IMR-90 (cell line): ENCODE results near the gene BHLHA15. TPM values are rescaled to one million over a fixed set of nuclear protein-coding genes. Genes with fewer than 3 reads are reported as not detected.

Source experiments
- ATAC-seq: fragments of 200-7000 bp; cut with Tn5 transposase; 2 replicates; pipeline ENCODE4 v1.9.1; 2020; ENCODE audit warnings: low read depth, mild to moderate bottlenecking, moderate library complexity
- BruUV-seq: library from RNA; stranded (reverse); fragments of 400-500 nt; replicated peaks from 2 replicates; lab custom pipeline; 2021; lab: Mats Ljungman, UMichigan
- CTCF ChIA-PET: fragments of 300-600 bp; formaldehyde crosslinking; extraction: SDS; loops from one replicate; lab custom pipeline; 2021; ENCODE audit warnings: antibody characterized with exemption; lab: Yijun Ruan, JAX
- POLR2A ChIA-PET: fragments of 300-600 bp; sonication (Branson Sonifier 250); formaldehyde crosslinking; loops from one replicate; lab custom pipeline; 2022; ENCODE audit warnings: antibody characterized with exemption; ENCODE audit not compliant: unreplicated experiment; lab: Charles Lee
- DNase-seq: peaks from one replicate; pipeline ENCODE4 v3.0.0; 2013
- H2AFZ ChIP-seq: replicated peaks from 2 replicates; pipeline ENCODE3; 2013; ENCODE audit warnings: low read length, mild to moderate bottlenecking; ENCODE audit not compliant: poor library complexity
- H2AK5ac ChIP-seq: 2 replicates; pipeline ENCODE4 v1.6.1; 2013; ENCODE audit warnings: low read depth, low read length, inconsistent platforms
- H2AK9ac ChIP-seq: replicated peaks from 2 replicates; pipeline ENCODE3; 2013; ENCODE audit warnings: mild to moderate bottlenecking, low read depth, low read length, moderate library complexity; ENCODE audit not compliant: poor library complexity
- H2BK120ac ChIP-seq: 2 replicates; pipeline ENCODE4 v1.6.1; 2013; ENCODE audit warnings: low read depth, low read length, inconsistent platforms
- H2BK15ac ChIP-seq: 3 replicates; pipeline ENCODE4 v1.6.1; 2013; ENCODE audit warnings: low read depth, low read length, inconsistent platforms
- H2BK20ac ChIP-seq: 2 replicates; pipeline ENCODE4 v1.6.1; 2013; ENCODE audit warnings: low read depth, mild to moderate bottlenecking, inconsistent platforms, low read length, moderate library complexity
- H2BK5ac ChIP-seq: 2 replicates; pipeline ENCODE4 v1.6.1; 2013; ENCODE audit warnings: mild to moderate bottlenecking, low read depth, low read length, inconsistent platforms; ENCODE audit not compliant: poor library complexity, severe bottlenecking
- H3K14ac ChIP-seq: replicated peaks from 2 replicates; pipeline ENCODE4 v1.6.1; 2013; ENCODE audit warnings: low read depth, low read length, inconsistent platforms
- H3K18ac ChIP-seq: 2 replicates; pipeline ENCODE4 v1.6.1; 2013; ENCODE audit warnings: low read depth, low read length, control low read depth
- H3K23ac ChIP-seq: 2 replicates; pipeline ENCODE4 v1.6.1; 2013; ENCODE audit warnings: low read depth, low read length, inconsistent platforms
- H3K27ac ChIP-seq: 2 replicates; pipeline ENCODE4 v1.5.1; 2013; ENCODE audit warnings: mild to moderate bottlenecking, control low read depth, low read length; ENCODE audit not compliant: insufficient read depth
- H3K27me3 ChIP-seq: 2 replicates; pipeline ENCODE4 v1.6.1; 2013; ENCODE audit warnings: low read length; ENCODE audit not compliant: control insufficient read depth, insufficient read depth
- H3K36me3 ChIP-seq: 2 replicates; pipeline ENCODE4 v1.6.1; 2013; ENCODE audit warnings: low read length, mixed read lengths; ENCODE audit not compliant: control insufficient read depth, insufficient read depth
- H3K4ac ChIP-seq: 2 replicates; pipeline ENCODE4 v1.6.1; 2013; ENCODE audit warnings: low read depth, low read length, inconsistent platforms
- H3K4me1 ChIP-seq: 2 replicates; pipeline ENCODE4 v1.6.1; 2013; ENCODE audit warnings: low read length, mixed read lengths; ENCODE audit not compliant: control insufficient read depth, insufficient read depth
- H3K4me2 ChIP-seq: 2 replicates; pipeline ENCODE4 v1.6.1; 2013; ENCODE audit warnings: low read depth, mild to moderate bottlenecking, control low read depth, low read length, moderate library complexity
- H3K4me3 ChIP-seq: 2 replicates; pipeline ENCODE4 v1.5.1; 2013; ENCODE audit warnings: low read depth, mild to moderate bottlenecking, control low read depth, low read length, moderate library complexity; ENCODE audit not compliant: insufficient read depth
- H3K56ac ChIP-seq: 2 replicates; pipeline ENCODE4 v1.6.1; 2013; ENCODE audit warnings: low read length, inconsistent platforms; ENCODE audit not compliant: insufficient read depth; ENCODE audit errors: extremely low read depth
- H3K79me1 ChIP-seq, 2 experiments: 2 replicates each; pipeline ENCODE4 v1.6.1; 2013; ENCODE audit warnings: low read length in 2 of 2, inconsistent platforms in 1 of 2, low read depth in 1 of 2
- H3K9ac ChIP-seq: 2 replicates; pipeline ENCODE4 v1.6.1; 2013; ENCODE audit warnings: low read depth, low read length, control low read depth
- H3K9me1 ChIP-seq: 2 replicates; pipeline ENCODE4 v1.6.1; 2013; ENCODE audit warnings: low read length, inconsistent platforms; ENCODE audit not compliant: insufficient read depth
- H3K9me3 ChIP-seq: 2 replicates; pipeline ENCODE4 v1.6.1; 2013; ENCODE audit warnings: low read length; ENCODE audit not compliant: control insufficient read depth, insufficient read depth
- H4K20me1 ChIP-seq: 2 replicates; pipeline ENCODE4 v1.6.1; 2013; ENCODE audit warnings: low read length, inconsistent platforms; ENCODE audit not compliant: insufficient read depth
- H4K5ac ChIP-seq: 2 replicates; pipeline ENCODE4 v1.6.1; 2013; ENCODE audit warnings: mild to moderate bottlenecking, low read depth, low read length, control low read depth
- H4K8ac ChIP-seq, 2 experiments: 2 replicates each; pipeline ENCODE4 v1.6.1; 2013; ENCODE audit warnings: low read depth in 2 of 2, low read length in 2 of 2, control low read depth in 1 of 2, inconsistent platforms in 1 of 2
- H4K91ac ChIP-seq: 2 replicates; pipeline ENCODE4 v1.6.1; 2013; ENCODE audit warnings: low read depth, low read length, inconsistent platforms; ENCODE audit not compliant: insufficient read depth
- BHLHE40 ChIP-seq: fragments of 150-350 bp; IDR thresholded peaks from 2 replicates; pipeline ENCODE4 v1.6.1; 2016; ENCODE audit warnings: mild to moderate bottlenecking, low read depth, low read length
- CEBPB ChIP-seq: IDR thresholded peaks from 2 replicates; pipeline ENCODE4 v1.6.1; 2012; ENCODE audit warnings: low read depth, low read length, improper control_type of control experiment
- CHD1 ChIP-seq: IDR thresholded peaks from 2 replicates; pipeline ENCODE4 v1.6.1; 2012; ENCODE audit warnings: low read depth, low read length, improper control_type of control experiment
- CTCF ChIP-seq: conservative IDR thresholded peaks from 2 replicates; pipeline ENCODE4 v1.5.1; 2012; ENCODE audit warnings: mild to moderate bottlenecking, low read depth, low read length, improper control_type of control experiment
- ELK1 ChIP-seq: fragments of 150-350 bp; IDR thresholded peaks from 2 replicates; pipeline ENCODE4 v1.6.1; 2016; ENCODE audit warnings: low read depth, mild to moderate bottlenecking, low read length, moderate library complexity, borderline replicate concordance
- FOS ChIP-seq: fragments of 150-350 bp; IDR thresholded peaks from 2 replicates; pipeline ENCODE4 v1.6.1; 2016; ENCODE audit warnings: low read depth, low read length
- MAFK ChIP-seq: IDR thresholded peaks from 2 replicates; pipeline ENCODE4 v1.6.1; 2012; ENCODE audit warnings: low read depth, low read length, improper control_type of control experiment
- MAZ ChIP-seq: IDR thresholded peaks from 2 replicates; pipeline ENCODE4 v1.6.1; 2012; ENCODE audit warnings: low read depth, mild to moderate bottlenecking, low read length, improper control_type of control experiment, moderate library complexity, borderline replicate concordance
- MXI1 ChIP-seq: IDR thresholded peaks from 2 replicates; pipeline ENCODE4 v1.6.1; 2012; ENCODE audit warnings: low read depth, mild to moderate bottlenecking, low read length, moderate library complexity, borderline replicate concordance
- NFE2L2 ChIP-seq: fragments of 150-350 bp; IDR thresholded peaks from 2 replicates; pipeline ENCODE4 v1.6.1; 2016; ENCODE audit warnings: low read depth, mild to moderate bottlenecking, low read length
- POLR2A ChIP-seq: IDR thresholded peaks from 2 replicates; pipeline ENCODE4 v1.6.1; 2012; ENCODE audit warnings: mild to moderate bottlenecking, low read depth, low read length
- RCOR1 ChIP-seq: IDR thresholded peaks from 2 replicates; pipeline ENCODE4 v1.6.1; 2012; ENCODE audit warnings: mild to moderate bottlenecking, low read length, improper control_type of control experiment; ENCODE audit not compliant: insufficient replicate concordance
- RFX5 ChIP-seq: IDR thresholded peaks from 2 replicates; pipeline ENCODE4 v1.8.0; 2012; ENCODE audit warnings: low read depth, mild to moderate bottlenecking, low read length, moderate library complexity
- SMC3 ChIP-seq: fragments of 150-350 bp; IDR thresholded peaks from 2 replicates; pipeline ENCODE4 v1.6.1; 2016; ENCODE audit warnings: low read depth, mild to moderate bottlenecking, antibody characterized with exemption, low read length, moderate library complexity
- WGBS, 2 experiments: methylation state at CpG; one replicate each; pipeline versions ENCODE4 v1.1.5 to v1.1.7; 2013; ENCODE audit warnings: missing lambda C conversion rate in 2 of 2; ENCODE audit not compliant: insufficient read length in 1 of 2; ENCODE audit errors: extremely low coverage in 2 of 2; 5-methylcytosine and 5-hydroxymethylcytosine counted together
- dilution Hi-C: fragments of 300-500 bp; cut with HindIII; formaldehyde crosslinking; loops from one replicate; pipeline ENCODE4 v1.14.3; 2018; ENCODE audit warnings: low sequenced_read_pairs; ENCODE audit not compliant: unreplicated experiment
- in situ Hi-C: fragments of 300-500 bp; cut with MboI; formaldehyde crosslinking; loops from 3 replicates; pipeline ENCODE4 v1.14.3; 2019; ENCODE audit warnings: low sequenced_read_pairs, inconsistent platforms, mixed read lengths
- intact Hi-C: fragments of 100-400 bp; cut with micrococcal nuclease; formaldehyde crosslinking; loops from 2 replicates; pipeline ENCODE4 v1.10.0; 2022
- polyA plus RNA-seq, 3 experiments: library from polyadenylated mRNA; depleted of rRNA; stranded (reverse); fragments of >200 nt; gene quantifications; 2 replicates each; pipeline ENCODE4 v1.2.3, GENCODE V29; 2012; ENCODE audit warnings: low replicate concordance in 1 of 3
- total RNA-seq: library from RNA; depleted of rRNA; stranded (reverse); fragments of >200 nt; gene quantifications from 2 replicates; pipeline ENCODE4 v1.2.3, GENCODE V29; 2012
- TF ChIP-seq, protein P1 (sequence below): fragments of 150-350 bp; IDR thresholded peaks from 2 replicates; pipeline ENCODE4 v1.6.1; 2017; ENCODE audit warnings: mild to moderate bottlenecking, antibody characterized with exemption, low read length, low read depth

Gene BHLHA15
- total and polyA plus RNA-seq, 2 of the 4 experiments (the other 2 are of a cell fraction) = not detected

DNA sequence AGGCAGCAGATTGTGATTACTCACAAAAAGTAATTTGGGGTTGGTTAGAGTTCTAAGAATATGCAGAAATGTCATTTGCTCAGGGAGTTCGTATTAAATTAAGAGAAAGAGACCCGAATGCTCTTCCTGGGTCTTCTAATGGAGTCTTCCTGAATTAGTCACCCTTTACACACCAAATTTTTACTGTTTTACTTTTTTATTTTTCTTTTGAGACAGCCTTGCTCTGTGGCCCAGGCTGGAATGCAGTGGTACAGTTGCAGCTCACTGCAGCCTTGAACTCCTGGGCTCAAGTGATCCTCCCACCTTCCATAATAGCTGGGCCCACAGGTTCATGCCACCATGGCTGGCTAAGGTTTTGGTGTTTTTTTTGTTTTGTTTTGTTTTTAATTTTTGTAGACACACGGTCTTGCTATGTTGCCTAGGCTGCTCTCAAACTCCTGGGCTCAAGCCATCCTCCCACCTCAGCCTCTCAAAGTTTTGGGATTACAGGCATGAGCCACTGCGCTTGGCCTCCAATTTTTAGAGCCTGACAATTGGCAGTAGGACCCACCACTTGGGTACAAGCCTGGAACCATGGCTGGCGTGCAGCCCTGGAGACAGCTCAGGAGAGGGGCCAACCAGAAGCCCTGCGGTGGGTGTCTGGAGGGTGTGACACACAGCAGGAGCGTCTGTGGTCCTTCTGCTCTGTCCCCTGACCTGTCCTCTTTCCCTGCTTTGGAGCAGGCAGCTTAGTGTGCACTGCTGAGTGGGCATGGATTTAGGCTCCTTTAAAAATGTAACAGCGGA is 16.4 kb upstream of the BHLHA15 start:
- Histone ChIP-seq H4K5ac (no peak overlapping the region), H3K27me3 (no peaks in the 10 kb centered on the region), H3K4me3 (no peak overlapping the region), H3K4ac (no peak overlapping the region), H2AK5ac (no peak overlapping the region), H2BK20ac (no peak overlapping the region), H2AK9ac (no peak overlapping the region), H3K36me3 (peaks cover 20% of the 10 kb centered on the region; the same call in 1 of the 2 replicates), H3K27ac (no peak overlapping the region), H4K20me1 (no peaks in the 10 kb centered on the region), H3K4me1 (peaks cover 2% of the 10 kb centered on the region; the same call in 1 of the 2 replicates), H2BK5ac (no peak overlapping the region), H2BK15ac (no peak overlapping the region), H4K8ac (no peak overlapping the region), H3K14ac (no peak overlapping the region), H2AFZ (no peak overlapping the region), H3K9me1 (no peaks in the 10 kb centered on the region; the same call in 1 of the 2 replicates), H3K23ac (no peak overlapping the region), H3K56ac (no peak overlapping the region), H3K4me2 (no peak overlapping the region), H3K9me3 (peaks cover 3% of the 10 kb centered on the region; the same call in 1 of the 2 replicates), H3K9ac (no peak overlapping the region), H3K18ac (no peak overlapping the region), H3K79me1 (peaks cover 0 to 5% of the 10 kb centered on the region in 2 experiments; a peak in 2 of 4 replicates), H4K91ac (no peak overlapping the region), H2BK120ac (no peak overlapping the region)
- dilution Hi-C loops = no loop called here
- ChIA-PET POLR2A (no interaction called here), CTCF (no interaction called here)
- BruUV-seq = no TSS peak
- peak; percentile 82 for ATAC-seq
- intact Hi-C loops = no loop called here
- WGBS, 2 experiments = no CpG with 5 or more reads among the region's 8 CpGs
- in situ Hi-C loops = no loop called here
- TF ChIP-seq MAFK = no peak
- no peak for TF ChIP-seq CHD1
- TF ChIP-seq, protein P1, sequence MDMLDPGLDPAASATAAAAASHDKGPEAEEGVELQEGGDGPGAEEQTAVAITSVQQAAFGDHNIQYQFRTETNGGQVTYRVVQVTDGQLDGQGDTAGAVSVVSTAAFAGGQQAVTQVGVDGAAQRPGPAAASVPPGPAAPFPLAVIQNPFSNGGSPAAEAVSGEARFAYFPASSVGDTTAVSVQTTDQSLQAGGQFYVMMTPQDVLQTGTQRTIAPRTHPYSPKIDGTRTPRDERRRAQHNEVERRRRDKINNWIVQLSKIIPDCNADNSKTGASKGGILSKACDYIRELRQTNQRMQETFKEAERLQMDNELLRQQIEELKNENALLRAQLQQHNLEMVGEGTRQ = no peak
- TF ChIP-seq POLR2A = no peak
- no peak for TF ChIP-seq CTCF
- TF ChIP-seq FOS = no peak
- no peak for TF ChIP-seq ELK1
- no peak for TF ChIP-seq BHLHE40
- TF ChIP-seq MXI1 = no peak
- no peak for TF ChIP-seq RFX5
- no peak for TF ChIP-seq NFE2L2
- no peak for TF ChIP-seq MAZ
- no peak for TF ChIP-seq RCOR1
- TF ChIP-seq SMC3 = no peak
- no peak for TF ChIP-seq CEBPB
- DNase-seq = peak; percentile 20
